GM12892 (cell line): Measurements from ENCODE around the gene NANS.
"Not testable (repeated sequence)": the region's sequence is repeated elsewhere in the genome, so short reads cannot be mapped to it uniquely, and the experiment has no call there.

ENCODE experiments used
- DNase-seq: peaks from one replicate; pipeline ENCODE4 v3.0.0; 2011; ENCODE audit not compliant: insufficient read length
- FAIRE-seq: peaks from 2 replicates; lab custom pipeline; 2011; peaks lifted over from hg19 to GRCh38; lab: Jason Lieb, UNC
- POLR2A ChIP-seq: IDR thresholded peaks from 2 replicates; pipeline ENCODE4 v1.6.1; 2011; ENCODE audit warnings: low read depth, low read length, control low read depth
- POLR2AphosphoS5 ChIP-seq: IDR thresholded peaks from 2 replicates; pipeline ENCODE4 v1.6.1; 2011; ENCODE audit warnings: low read depth, low read length, control low read depth
- TAF1 ChIP-seq: IDR thresholded peaks from 2 replicates; pipeline ENCODE4 v1.6.1; 2011; ENCODE audit warnings: low read depth, mild to moderate bottlenecking, control low read depth, low read length, borderline replicate concordance

Gene NANS

DNA sequence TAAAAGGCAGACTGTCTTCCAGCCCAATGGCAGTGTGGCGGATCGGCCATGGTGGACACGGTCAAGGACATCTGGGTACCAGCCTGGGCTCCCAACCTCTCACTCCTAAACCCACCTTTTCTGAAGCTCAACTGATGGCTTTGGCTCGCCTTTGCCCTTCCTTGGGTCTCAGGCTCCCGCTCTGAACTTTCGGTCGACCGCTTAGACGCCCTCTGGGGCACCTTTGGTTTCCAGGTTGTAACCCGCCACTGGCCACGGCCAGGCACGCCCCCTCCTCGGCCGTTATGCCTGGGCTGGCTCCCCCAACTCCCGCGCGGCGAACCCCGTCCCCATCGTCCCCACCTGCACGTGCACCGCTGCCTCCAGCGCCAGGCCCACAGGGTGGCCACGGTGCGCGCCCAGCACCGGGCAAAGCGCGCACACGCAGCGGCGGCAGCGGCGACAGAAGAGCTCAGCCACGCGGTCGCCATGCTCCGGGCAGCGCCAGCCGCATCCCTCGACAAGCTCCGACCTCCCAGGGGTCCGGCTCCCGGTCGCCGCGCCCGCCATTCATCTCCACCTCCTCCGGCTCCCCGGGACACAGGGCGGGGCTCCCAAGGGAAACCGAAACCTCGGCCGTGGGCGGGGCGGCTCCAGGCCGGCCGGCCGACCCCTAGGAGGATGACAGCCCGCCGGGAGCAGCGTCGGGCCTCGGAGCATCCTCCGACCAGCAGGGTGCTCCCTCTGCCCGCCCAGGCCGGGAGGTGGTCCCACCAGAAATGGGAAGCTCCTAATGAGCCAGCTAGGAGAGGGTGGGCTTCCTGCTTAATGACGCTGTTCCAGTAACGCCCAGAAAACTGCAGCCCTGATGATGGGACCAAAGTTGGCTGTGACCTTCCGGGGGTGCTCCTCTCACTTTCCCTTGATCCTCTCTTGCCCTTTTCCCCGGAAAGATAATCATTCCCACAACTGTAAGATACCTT is 62.4 kb downstream of the NANS start, which contains the start of gene TRIM14:
Gene TRIM14 (minus strand): TSS at position 583 of the 962 bp plus-strand sequence. CDS start 34 bp downstream, at position 549.
- DNase-seq, result peak; percentile 75
- TF ChIP-seq POLR2AphosphoS5 (0 out of 2 replicates have a peak, but pooled peaks have one; percentile 23), TAF1 (peak; percentile 40; the same call in 1 of the 2 replicates), POLR2A (peak; percentile 57; the same call in 1 of the 2 replicates)
- FAIRE-seq, result peak; percentile 78

DNA sequence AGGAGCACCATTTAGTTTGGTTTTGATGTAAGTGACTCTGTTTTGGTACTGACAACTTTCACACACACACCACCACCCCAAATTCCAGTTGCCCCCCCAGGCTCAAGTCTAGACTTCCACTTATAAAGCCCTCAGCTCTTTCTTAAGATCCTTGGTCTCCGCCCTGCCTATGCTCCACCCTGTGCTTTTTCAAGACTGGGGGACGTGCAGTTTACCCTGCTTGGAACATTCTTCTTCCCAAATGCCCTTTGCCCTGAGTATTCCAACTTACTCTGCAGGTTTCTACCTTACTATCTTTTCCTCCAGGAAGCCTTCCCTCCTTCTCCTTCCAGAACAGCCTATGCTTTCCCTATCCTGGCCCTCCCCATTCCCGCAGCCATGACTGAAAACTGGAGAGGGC is 63.9 kb downstream of the NANS start:
- FAIRE-seq, result no peak
- DNase-seq, result no peak

DNA sequence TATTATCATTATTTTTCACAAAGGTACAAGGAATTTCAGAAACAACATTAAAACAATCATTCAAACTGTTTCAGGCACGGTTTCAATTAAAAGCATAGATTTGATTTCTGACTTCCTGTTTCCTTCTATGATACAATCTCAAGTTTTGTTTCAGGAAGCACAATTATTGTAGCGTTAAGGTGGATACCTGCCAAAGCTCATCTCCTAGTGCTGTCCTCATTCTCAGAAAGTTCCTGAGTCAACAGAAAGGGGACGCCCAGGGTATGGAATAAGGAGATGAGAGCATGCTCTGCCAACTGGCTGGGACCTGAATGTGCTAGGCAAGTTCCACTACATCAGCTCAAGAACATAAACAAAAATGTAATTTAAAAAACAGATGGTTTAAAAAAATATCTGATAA is 64.5 kb downstream of the NANS start:
- no peak for FAIRE-seq
- DNase-seq, result no peak
- TF ChIP-seq POLR2A (no peak), TAF1 (no peak), POLR2AphosphoS5 (no peak)

More for the DNA sequence above, 63.9 kb downstream of the NANS start:
- no peak for TF ChIP-seq TAF1
- no peak for TF ChIP-seq POLR2A
- no peak for TF ChIP-seq POLR2AphosphoS5

DNA sequence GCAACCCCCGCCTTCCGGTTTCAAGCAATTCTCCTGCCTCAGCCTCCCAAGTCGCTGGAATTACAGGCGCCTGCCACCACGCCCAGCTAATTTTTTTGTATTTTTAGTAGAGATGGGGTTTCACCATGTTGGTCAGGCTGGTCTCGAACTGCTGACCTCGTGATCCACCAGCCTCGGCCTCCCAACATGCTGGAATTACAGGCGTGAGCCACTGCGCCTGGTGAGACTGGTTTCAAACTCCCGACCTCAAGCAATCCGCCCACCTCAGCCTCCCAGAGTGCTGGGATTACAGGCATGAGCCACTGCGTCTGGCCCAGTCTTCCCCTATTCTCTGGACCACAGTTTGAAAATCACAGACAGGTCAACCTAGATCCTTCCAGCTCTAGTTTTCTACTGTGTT is 67.6 kb downstream of the NANS start:
- DNase-seq, FAIRE-seq: not testable (repeated sequence)

DNA sequence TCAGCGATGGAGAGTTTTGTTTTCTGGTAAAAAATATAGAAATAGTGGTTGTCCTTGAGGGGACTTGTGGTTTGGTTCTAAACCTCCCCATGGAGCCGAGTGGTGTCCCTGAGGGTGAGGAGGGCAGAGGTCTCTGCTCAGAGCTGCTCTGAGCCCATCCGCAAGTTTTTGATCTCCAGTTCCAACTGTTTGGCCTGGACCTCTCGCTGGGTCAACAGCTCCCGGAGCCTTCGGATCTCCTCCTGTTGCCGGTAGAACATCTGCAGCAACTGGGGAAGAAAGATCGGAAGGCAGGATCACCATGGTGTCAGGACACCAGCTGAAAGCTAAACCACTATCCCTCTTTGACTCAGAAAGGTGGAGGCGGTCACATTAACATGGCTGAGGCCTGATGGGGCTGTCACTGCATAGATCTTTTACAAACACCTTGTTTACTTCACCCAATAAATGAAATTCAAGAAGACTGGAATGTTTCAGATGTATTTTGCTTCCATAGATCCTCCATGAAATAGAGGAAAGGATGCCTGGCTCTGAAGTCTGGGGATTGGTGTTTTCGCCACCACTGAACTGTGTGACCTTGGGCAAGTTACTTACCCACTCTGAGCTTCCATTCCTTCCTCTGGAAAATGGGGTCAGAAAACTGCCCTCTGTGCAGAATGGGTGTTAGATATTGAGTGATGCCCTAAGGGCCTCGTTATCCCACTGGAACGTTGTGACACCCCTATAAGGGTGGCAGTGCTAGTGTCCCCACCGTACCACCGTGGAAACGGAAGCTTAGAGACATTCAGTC is 68.3 kb downstream of the NANS start:
- no peak for FAIRE-seq
- TF ChIP-seq TAF1 (no peak), POLR2A (no peak), POLR2AphosphoS5 (no peak)
- no peak for DNase-seq

DNA sequence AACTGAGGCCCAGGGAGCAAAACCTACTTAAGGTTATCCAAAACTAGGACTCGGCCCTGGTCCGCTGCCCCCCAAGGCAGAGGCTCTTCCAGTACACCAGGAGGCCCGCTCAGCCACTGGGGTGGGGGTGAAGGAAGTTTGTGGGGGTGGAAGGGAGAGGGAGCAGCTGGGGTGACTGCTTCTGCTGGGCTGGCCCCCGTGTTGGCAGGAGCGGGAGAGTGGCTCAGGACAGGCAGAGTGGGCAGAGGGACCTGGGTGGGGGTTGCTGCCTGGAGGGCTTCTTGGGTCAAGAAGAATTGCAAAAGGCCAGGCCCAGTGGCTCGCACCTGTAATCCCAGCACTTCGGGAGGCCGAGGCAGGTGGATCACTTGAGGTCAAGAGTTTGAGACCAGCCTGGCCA is 70.7 kb downstream of the NANS start:
- TF ChIP-seq POLR2A, result no peak
- no peak for TF ChIP-seq POLR2AphosphoS5
- TF ChIP-seq TAF1, result no peak
- FAIRE-seq, result no peak
- DNase-seq, result no peak

DNA sequence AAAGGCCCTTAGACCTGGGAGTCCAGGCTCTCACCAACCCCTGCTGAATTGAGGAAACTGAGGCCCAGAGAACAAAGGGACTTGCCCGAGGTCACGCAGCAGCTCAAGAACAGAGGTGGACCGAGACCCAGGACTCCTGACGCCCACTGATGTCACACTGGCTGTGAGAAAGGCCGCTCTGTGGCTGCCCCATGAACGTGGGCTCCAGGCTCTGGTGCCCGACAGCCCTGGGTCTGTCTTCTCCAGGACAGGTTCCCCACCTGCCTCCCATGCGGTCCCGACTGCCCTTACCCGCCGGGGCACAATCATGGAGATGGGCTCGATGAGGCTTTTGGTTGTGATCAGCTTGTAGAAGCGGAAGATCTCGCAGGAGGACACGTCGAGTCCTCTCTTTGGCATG is 71.8 kb downstream of the NANS start:
- TF ChIP-seq POLR2AphosphoS5 (no peak), TAF1 (no peak), POLR2A (no peak)
- FAIRE-seq, result no peak
- no peak for DNase-seq

DNA sequence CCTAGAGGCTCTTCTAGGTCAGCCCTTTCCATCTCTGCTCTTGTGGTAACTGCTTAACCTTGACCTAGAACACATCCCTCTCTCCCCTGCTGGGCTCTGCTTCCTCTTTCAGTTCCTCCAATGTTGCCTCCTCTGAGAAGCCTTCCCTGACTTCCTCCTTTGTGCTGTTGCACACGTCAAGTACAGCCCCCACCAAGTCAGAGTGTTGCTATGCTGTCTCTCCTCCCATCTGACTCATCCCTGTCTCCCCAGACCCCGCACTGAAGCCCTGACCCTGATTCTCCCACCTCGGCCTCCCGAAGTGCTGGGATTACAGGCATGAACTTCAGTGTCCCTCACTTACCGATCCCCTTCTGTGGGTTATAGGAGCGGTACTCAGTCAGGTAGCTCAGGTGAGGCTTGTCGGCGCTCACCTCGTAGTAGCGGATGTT is 72.9 kb downstream of the NANS start:
- DNase-seq (peak; percentile 58), FAIRE-seq (peak; percentile 89)
- no peak for TF ChIP-seq POLR2A
- no peak for TF ChIP-seq TAF1
- no peak for TF ChIP-seq POLR2AphosphoS5

DNA sequence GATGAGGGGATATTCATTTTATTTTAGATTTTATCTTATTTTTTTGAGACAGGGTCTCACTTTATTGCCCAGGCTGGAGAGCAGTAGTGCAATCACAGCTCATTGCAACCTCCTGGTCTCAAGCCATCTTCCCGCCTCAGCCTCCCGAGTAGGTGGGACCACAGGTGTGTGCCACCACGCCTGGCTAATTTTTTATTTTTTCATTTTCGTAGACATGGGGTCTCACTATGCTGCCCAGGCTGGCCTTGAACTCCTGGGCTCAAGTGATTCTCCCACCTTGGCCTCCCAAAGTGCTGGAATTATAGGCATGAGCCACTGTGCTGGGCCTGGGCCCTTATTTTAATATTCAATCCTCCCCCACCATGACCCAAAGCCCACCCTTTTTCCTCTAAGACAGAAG is 73.5 kb downstream of the NANS start:
- DNase-seq, FAIRE-seq: not testable (repeated sequence)

DNA sequence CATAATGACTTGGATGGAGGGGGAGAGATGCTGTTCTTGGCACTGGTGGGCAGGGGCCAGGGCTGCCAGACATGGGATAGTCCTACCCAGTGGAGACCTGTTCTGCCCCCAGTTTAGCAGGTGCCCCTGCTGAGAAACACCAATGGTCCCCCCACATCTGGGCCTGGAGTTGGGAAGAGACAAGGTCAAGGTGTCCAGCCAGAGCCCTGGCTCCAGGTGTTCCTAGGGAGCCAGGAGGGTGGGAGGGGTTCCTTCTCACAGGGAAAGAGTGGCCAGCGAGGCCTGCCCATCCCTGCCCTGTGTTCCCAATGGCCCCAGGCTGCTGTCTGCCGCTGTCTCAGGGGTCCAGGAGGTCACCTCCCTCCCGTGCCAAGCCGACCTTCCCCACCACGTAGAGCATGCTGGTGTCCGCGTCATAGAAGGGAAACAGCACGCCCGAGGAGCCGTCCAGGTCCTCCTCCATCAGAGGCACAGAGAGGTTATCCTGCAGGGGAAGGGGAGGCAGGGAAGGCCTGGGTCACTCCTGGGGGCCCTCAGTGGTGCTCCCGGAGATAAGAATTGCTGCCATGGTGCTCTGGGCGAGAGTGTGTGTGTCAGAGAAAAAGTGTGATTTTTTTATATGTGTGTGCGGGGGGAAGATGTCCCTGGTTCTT is 74.2 kb downstream of the NANS start:
- no peak for FAIRE-seq
- no peak for DNase-seq
- TF ChIP-seq TAF1, result no peak
- TF ChIP-seq POLR2AphosphoS5, result no peak
- no peak for TF ChIP-seq POLR2A

DNA sequence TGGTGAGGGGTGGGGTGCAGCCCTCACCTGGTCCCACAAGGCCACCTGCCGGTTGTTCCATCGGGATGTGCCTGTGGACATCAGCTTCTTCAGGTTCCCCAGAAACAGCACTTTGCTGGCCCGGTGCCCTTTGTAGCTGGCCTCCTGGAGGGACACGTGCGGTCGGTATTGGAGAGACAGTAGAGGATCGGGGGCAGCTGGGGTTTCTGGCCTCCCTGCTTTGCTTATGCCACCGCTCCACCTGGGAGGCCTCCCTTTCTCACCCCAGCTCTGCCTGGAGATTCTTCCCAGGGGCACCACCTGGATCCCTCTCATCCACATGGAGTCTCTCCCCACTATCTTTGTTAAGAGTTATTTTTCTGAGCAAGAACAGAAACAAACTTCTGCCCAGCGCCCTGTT is 75.6 kb downstream of the NANS start:
- TF ChIP-seq TAF1 (no peak), POLR2AphosphoS5 (no peak), POLR2A (no peak)
- FAIRE-seq (no peak), DNase-seq (no peak)
